GM18502 (cell line): ENCODE results near the gene LRRC1.
"Not testable (repeated sequence)": the region's sequence is repeated elsewhere in the genome, so short reads cannot be mapped to it uniquely, and the experiment has no call there.

Experiments used
- ATAC-seq: cut with Tn5 transposase; IDR thresholded peaks from one replicate; pipeline ENCODE4 v1.9.1; 2021; ENCODE audit warnings: mild to moderate bottlenecking; ENCODE audit not compliant: unreplicated experiment, poor library complexity

The LRRC1 gene

GRCh38 chr6:53792016-53792415, 2.8 kb upstream of the LRRC1 start:
- ATAC-seq = no peak

GRCh38 chr6:53792973-53793317, 1.9 kb upstream of the LRRC1 start:
- ATAC-seq = no peak

DNA sequence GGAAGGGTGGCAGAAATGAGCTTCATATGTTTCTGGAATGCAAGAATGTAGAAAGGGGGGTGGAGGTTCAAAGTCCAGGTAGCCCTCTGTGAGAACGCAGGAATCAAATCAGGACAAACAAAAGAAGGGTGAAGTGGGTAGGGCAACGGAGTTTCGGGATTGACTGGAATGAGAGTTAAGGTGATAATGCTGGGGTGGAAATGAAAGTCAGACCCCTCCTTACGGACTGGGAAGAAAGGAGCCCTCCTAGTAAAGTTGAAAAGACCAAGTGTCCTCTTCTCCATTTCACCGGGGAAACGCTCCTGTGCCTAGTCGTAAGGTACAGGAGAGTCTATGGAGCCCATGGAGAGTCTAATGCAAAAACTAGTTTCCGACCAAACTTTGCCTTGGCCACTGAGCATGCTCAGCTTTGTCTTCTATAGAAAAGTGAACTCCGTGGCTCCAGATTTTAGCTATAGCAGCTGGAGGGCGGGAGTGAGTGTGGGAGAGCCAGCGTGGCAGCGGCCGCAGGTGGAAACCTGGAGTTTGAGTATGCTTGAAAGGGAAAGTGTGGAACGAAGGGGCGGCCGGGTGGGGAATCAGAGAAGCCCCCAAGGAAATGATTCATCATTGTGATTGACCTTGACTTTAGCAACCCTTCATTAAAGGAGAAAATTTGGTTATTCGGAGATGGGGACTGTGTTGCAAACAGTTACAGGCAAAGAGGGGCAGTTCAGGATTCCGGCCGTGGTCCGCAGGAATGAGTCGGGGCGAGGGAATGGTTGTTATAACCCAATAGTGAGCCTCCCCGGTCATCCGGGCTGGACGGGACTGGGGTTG, 1.3 kb upstream of the LRRC1 start:
- peak; percentile 32 for ATAC-seq

- ATAC-seq = peak; percentile 48
These were observed 577 bp upstream of the LRRC1 start for GRCh38 chr6:53794137-53794719.

DNA sequence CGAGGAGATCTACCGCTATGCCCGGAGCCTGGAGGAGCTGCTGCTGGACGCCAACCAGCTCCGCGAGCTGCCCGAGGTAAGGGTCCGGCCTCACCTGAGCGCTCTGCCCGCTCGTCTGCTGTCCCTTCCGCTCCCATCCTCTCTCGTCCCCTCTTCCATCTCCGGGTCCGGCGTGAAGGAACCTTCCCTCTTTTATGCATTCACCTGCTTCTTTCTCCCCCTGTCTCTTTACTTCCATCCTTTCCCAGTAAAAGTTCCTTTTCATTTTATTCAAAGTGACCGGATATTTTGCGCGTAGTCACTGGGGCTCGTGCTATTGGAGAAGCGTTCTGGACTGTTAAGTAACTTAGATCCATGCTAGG, 516 bp downstream of the LRRC1 start:
- no peak for ATAC-seq

GRCh38 chr6:53795702-53796450, 1.1 kb downstream of the LRRC1 start:
- no peak for ATAC-seq

DNA sequence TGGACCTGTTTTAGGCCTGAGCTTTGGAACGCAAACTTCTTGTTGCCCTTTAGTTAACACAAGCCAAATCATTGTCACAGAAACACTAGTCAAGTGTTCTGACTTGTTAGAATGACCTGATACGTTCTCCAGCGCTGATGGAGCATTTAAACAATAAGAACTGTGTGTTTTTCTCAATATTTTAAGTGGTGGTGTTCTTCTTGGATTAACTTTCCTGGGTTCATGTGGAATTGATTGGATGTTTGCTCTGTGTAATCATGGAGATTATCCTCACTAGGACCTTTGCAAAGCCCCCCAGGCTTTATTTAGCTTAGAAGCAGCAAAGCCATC, 1.6 kb downstream of the LRRC1 start:
- no peak for ATAC-seq

DNA sequence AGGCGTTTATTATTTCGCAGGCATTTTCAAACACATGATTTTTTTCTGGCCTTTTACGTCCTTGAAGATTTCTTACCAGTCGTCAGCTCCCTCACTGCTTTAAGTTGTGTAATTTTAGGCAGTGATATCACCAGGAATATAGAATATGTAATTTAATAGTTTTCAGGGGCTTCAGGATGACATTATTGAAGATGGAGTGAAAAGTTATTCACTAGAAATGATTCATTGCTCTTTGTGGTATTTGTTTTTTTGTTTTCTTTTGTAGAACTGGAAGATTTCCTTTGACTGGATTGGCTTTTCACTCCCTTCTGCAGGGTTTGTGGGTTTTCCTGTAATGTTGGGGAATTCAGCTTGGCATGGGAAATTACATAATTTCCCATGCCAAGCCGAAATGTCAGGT, 2.0 kb downstream of the LRRC1 start:
- no peak for ATAC-seq

DNA sequence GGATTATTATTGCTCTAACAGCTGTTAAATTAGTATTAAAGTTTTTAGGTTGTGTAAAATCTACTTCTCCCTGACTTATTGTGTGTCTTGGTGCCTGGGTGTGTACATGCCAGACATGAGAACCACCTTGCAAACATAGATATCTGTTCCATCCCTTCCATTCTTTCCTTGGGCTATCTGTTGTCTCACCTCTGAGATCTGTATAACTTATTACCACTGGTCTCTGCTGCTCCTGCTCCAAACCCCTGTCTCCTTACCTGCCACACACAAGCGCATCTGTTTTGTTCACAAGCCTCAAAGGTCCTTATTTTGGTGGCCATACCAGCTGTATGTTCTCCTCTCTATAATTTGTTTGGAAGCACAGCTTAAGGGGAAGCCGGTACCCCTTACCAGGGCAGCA, 2.5 kb downstream of the LRRC1 start:
- no peak for ATAC-seq

DNA sequence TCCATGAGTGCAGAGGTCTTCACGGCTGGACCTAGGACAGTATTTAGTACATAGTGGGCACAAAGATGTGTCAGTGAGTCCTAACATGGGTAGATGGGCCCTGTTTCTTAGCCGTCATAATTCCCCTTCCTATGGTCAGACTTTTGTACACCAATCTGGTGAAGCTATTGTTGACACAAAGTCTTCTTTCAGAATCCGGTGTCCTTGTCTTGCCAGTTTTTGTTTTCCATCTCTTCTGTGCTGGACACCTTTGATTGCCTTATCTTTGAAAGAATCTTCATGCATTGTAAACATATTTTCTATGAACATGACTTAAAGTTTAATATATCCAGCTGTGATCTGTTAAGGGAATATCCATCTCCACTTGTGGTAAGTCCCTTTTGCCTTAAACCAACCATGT, 4.5 kb downstream of the LRRC1 start:
- no peak for ATAC-seq

DNA sequence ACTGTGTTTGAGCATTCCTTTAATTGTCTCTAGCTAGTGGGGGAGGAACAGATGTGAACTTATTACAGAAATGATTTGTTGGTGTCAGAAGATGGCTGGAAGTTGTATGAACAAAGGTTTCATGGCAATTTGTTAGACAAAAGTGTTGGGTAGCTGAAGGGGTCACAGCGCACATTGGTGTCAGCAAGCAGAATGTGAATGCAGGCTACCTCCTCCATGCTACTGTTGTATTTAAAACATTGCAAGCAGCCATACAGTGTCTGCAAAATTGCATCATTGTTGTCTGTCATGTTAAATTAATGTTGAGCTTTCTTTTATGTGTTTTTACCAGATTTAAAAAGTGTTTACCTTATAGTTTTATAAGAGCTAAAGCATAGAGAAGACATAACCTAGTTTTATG, 6.2 kb downstream of the LRRC1 start:
- no peak for ATAC-seq

- no peak for ATAC-seq
These were observed 7.8 kb downstream of the LRRC1 start for GRCh38 chr6:53802582-53802981.

DNA sequence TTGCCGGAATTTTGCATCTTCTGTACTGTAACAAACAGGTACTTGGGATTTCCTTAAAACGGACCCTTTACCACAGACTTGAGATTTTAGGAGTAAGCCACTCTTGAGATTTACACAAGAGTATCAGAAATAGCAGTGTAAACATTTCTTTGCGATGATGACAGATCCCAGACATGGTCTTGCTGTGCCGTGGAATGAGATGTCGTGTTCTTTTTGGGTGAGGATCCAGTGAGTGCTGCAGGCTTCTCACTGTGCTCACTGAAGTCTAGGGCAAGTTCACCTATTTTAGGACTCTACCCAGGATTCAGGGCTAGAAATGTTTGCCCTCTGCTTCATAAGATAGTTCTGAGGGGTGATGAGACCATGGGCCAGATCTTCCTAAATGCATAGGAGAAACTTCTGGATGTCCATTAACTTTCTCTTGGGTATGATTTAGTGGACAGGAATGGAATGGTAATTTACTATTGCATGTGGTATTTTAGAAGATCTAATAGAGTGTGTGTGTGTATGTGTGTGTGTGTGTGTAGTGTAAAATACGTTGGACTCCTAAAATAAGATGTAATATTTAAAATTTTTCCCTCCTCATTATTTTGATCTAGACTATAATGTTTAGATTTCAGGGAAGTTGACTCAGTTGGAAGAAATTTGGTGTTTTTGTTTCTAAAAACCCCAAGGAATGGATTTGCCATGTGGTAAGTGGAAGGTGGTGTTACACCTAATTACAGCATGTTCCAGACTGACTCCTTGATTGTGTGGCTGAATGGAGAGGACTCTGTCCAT, 8.5 kb downstream of the LRRC1 start:
- ATAC-seq = no peak

DNA sequence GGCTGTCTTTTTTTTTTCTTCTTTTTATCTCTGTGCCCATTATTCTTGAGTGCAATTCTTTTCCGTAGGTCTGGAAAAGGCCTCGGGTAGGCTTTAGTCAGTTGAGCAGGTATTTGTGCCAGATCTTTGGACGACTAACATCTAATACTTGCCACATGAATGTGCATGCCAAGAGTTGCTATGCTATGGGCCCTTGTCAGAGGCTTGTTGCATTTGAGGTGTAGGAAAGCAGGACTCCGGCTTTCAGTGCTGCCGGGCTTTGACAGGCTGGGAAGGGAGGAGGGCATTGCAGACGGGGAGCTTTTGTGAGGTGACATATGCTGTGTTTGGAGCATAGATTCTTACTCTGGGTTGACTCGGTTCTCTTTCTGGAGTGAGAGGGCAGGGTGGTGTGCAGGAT, 10.2 kb downstream of the LRRC1 start:
- ATAC-seq = no peak

- no peak for ATAC-seq
These were observed 10.9 kb downstream of the LRRC1 start for GRCh38 chr6:53805725-53806124.

- not testable (repeated sequence) for ATAC-seq
These were observed 12.8 kb downstream of the LRRC1 start for GRCh38 chr6:53807606-53808005.

- ATAC-seq = no peak
These were observed 13.6 kb downstream of the LRRC1 start for GRCh38 chr6:53808302-53808881.

DNA sequence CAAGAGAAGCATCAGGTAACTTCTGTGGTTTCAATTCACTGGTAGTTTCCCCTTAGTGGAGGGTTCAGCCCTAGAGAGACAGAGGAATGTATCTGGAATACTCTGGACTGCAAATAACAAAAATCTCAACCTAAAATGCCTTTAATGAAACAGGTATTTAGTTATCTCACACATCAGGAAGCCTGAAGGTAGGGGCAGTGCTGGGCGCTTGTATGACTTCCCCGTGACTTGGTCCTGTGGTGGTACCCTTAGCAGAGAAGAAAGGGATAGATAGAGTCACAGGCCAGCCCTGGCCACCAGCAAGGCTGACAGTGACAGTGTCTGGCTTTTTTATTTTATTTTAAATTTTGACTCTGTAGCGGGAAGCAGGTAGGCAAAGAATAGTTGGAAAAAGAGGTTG, 14.9 kb downstream of the LRRC1 start:
- ATAC-seq = no peak

DNA sequence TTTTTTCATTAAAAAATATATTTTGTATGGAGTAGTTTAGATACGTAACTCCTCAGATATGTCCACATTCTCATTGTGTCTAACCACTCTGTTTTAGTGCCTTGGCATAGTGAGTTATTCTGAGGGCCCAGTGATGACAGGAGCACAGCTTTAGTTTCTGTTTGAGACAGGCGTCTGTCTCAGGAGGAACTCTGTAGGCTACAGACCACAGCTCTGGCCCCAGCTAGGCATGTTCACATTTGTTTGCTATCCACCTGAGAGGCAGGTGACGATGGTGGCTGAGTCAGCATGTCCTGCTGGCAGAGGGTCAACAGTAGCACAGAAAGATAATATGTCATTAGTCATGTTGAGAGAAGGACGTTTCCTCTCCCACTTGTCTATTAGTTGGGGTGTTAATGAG, 16.3 kb downstream of the LRRC1 start:
- ATAC-seq = peak; percentile 64

- no peak for ATAC-seq
These were observed 16.9 kb downstream of the LRRC1 start for GRCh38 chr6:53811746-53812145.

GRCh38 chr6:53813096-53813495, 18.3 kb downstream of the LRRC1 start:
- no peak for ATAC-seq
